Chondrocyte (in vitro differentiated cells): ENCODE measurements around the gene TUBA1A. TPM values are rescaled to one million over a fixed set of nuclear protein-coding genes. Genes with fewer than 3 reads are reported as not detected.
"Not testable (repeated sequence)": the region's sequence is repeated elsewhere in the genome, so short reads cannot be mapped to it uniquely, and the experiment has no call there.

Experiments used
- DNase-seq: peaks from one replicate; pipeline ENCODE4 v3.0.0; 2021; ENCODE audit warnings: mixed read lengths, low spot score
- H3K27ac Mint-ChIP-seq: one replicate; pipeline ENCODE4 v1.8.0; 2021; ENCODE audit warnings: mild to moderate bottlenecking, moderate library complexity, mixed read lengths; ENCODE audit not compliant: unreplicated experiment
- H3K27me3 Mint-ChIP-seq: 2 replicates; pipeline ENCODE4 v1.8.0; 2021; ENCODE audit warnings: low read depth, mixed read lengths
- H3K36me3 Mint-ChIP-seq: 2 replicates; pipeline ENCODE4 v1.8.0; 2021; ENCODE audit warnings: low read depth, mixed read lengths
- H3K4me1 Mint-ChIP-seq: 2 replicates; pipeline ENCODE4 v1.8.0; 2021; ENCODE audit warnings: low read depth, mild to moderate bottlenecking, mixed read lengths
- H3K4me3 Mint-ChIP-seq: one replicate; pipeline ENCODE4 v1.8.0; 2021; ENCODE audit warnings: mild to moderate bottlenecking, moderate library complexity, mixed read lengths; ENCODE audit not compliant: unreplicated experiment
- H3K9me3 Mint-ChIP-seq: 2 replicates; pipeline ENCODE4 v1.8.0; 2021; ENCODE audit warnings: low read depth, mixed read lengths
- total RNA-seq: library from RNA; stranded (reverse); gene quantifications from 3 replicates; pipeline ENCODE4 v1.2.1, GENCODE V29; 2021
- TF ChIP-seq, protein P1 (sequence below): fragments of 200-600 bp; sonication (generic); IDR thresholded peaks from 2 replicates; pipeline ENCODE4 v1.5.0; 2021; ENCODE audit warnings: antibody characterized with exemption, mild to moderate bottlenecking, moderate library complexity

Gene TUBA1A
- total RNA-seq, 1 donor from 2014 or later = 437 TPM

DNA sequence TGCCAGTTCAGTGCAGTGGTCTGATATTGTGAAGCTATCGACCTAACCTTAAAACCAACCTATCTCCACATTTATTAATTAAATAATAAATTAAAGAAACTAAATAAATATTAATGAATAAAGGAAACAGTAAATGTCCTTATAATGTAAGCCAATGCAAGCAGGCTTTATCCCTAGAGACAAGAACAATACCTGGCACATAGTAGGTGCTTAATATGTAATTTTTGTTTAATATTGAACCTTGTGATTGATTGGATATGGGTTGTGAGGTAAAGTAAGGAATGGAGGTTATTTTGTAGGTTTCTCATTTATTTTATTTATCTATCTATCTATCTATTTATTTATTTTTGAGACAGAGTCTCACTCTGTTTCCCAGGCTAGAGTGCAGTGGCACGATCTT, 49.9 kb downstream of the TUBA1A start:
- H3K4me3 Mint-ChIP-seq = no peak overlapping the region
- TF ChIP-seq, protein P1, sequence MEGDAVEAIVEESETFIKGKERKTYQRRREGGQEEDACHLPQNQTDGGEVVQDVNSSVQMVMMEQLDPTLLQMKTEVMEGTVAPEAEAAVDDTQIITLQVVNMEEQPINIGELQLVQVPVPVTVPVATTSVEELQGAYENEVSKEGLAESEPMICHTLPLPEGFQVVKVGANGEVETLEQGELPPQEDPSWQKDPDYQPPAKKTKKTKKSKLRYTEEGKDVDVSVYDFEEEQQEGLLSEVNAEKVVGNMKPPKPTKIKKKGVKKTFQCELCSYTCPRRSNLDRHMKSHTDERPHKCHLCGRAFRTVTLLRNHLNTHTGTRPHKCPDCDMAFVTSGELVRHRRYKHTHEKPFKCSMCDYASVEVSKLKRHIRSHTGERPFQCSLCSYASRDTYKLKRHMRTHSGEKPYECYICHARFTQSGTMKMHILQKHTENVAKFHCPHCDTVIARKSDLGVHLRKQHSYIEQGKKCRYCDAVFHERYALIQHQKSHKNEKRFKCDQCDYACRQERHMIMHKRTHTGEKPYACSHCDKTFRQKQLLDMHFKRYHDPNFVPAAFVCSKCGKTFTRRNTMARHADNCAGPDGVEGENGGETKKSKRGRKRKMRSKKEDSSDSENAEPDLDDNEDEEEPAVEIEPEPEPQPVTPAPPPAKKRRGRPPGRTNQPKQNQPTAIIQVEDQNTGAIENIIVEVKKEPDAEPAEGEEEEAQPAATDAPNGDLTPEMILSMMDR = no peak
- no peak for DNase-seq
- H3K27ac Mint-ChIP-seq = no peak overlapping the region
- H3K27me3 Mint-ChIP-seq = no peaks in the 10 kb centered on the region
- H3K36me3 Mint-ChIP-seq = no peaks in the 10 kb centered on the region
- H3K9me3 Mint-ChIP-seq = no peaks in the 10 kb centered on the region
- H3K4me1 Mint-ChIP-seq = no peaks in the 10 kb centered on the region

DNA sequence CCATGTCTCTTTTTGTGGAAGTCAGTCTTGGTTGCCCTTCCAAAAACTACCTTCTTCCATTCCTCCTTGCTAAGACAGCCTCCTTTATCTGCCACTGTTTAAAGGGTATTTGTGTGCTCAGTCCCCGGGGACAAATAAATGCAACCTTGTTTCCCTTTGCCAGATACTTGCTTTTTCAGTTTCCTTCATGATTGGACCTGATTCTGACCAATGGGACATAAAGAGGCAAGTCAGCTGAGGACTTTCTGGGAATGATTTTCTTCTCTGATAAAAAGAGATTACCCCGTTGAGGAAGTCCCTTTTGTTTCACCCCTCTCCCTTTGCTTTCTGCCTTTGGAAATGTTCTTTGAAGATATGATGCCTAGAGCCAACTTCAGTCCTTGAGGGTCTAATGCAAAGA, 50.3 kb downstream of the TUBA1A start:
- H3K27me3 Mint-ChIP-seq = no peaks in the 10 kb centered on the region
- TF ChIP-seq, protein P1 = no peak
- DNase-seq = no peak
- no peaks in the 10 kb centered on the region for H3K36me3 Mint-ChIP-seq
- no peak overlapping the region for H3K4me3 Mint-ChIP-seq
- H3K9me3 Mint-ChIP-seq = no peaks in the 10 kb centered on the region
- H3K4me1 Mint-ChIP-seq = peaks cover 2% of the 10 kb centered on the region
- no peak overlapping the region for H3K27ac Mint-ChIP-seq

DNA sequence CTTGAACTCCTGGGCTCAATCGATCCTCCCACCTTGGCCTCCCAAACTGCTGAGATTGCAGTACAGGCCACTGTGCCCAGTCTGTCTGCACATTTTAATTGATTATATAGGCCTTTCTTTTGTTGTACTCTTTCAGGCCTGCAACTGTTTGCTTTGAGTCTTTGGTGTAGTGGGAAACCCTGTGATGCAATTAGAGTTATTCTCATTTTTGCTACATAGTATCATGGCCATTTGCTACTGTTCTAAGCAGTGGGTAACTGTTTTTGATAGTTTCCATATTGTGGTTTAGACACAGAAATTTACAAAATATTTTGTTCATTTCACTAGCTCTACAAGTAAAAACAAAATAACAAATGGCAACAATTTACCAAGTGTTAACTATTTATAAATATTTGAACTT, 51.4 kb downstream of the TUBA1A start:
- H3K9me3 Mint-ChIP-seq = no peaks in the 10 kb centered on the region
- peaks cover 12% of the 10 kb centered on the region for H3K4me1 Mint-ChIP-seq
- DNase-seq = no peak
- TF ChIP-seq, protein P1 = no peak
- no peaks in the 10 kb centered on the region for H3K27me3 Mint-ChIP-seq
- no peak overlapping the region for H3K27ac Mint-ChIP-seq
- H3K36me3 Mint-ChIP-seq = no peaks in the 10 kb centered on the region
- H3K4me3 Mint-ChIP-seq = no peak overlapping the region

GRCh38 chr12:49136997-49137396, 51.9 kb downstream of the TUBA1A start:
- peaks cover 17% of the 10 kb centered on the region for H3K4me1 Mint-ChIP-seq
- H3K27me3 Mint-ChIP-seq, H3K4me3 Mint-ChIP-seq, H3K9me3 Mint-ChIP-seq, H3K27ac Mint-ChIP-seq, DNase-seq, H3K36me3 Mint-ChIP-seq: not testable (repeated sequence)

Other genes starting within 250 kb of the TUBA1A start
- gene ARF3, start 231.6 kb downstream of the TUBA1A start, total RNA-seq = 116 to 128 TPM (median 126 TPM) in 3 replicates
- gene WNT10B, start 217.3 kb downstream of the TUBA1A start, total RNA-seq = 0.25 to 0.39 TPM in 2 of 3 replicates, not detected in the other
- gene WNT1, start 210.8 kb downstream of the TUBA1A start, total RNA-seq = not detected in 3 replicates
- gene DDN, start 189.7 kb downstream of the TUBA1A start, total RNA-seq = 0.10 to 0.74 TPM (median 0.72 TPM) in 3 replicates
- 61.5 to 77.1 TPM (median 61.7 TPM) in 3 replicates for gene PRKAG1, start 170.3 kb downstream of the TUBA1A start, total RNA-seq
- gene KMT2D, start 128.3 kb downstream of the TUBA1A start, total RNA-seq = 65.4 to 73.8 TPM (median 70.7 TPM) in 3 replicates
- 0.64 to 0.95 TPM in 2 of 3 replicates, not detected in the other for gene RHEBL1, start 119.1 kb downstream of the TUBA1A start, total RNA-seq
- gene DHH, start 94.3 kb downstream of the TUBA1A start, total RNA-seq = 0.07 TPM in 1 of 3 replicates, not detected in the others
- 37.0 to 47.3 TPM (median 46.9 TPM) in 3 replicates for gene LMBR1L, start 78.2 kb downstream of the TUBA1A start, total RNA-seq
- 544 to 857 TPM (median 551 TPM) in 3 replicates for gene TUBA1B, start 57.7 kb downstream of the TUBA1A start, total RNA-seq
- 171 to 200 TPM (median 176 TPM) in 3 replicates for gene TUBA1C, start 76.0 kb upstream of the TUBA1A start, total RNA-seq
- not detected in 3 replicates for gene PRPH, start 106.1 kb upstream of the TUBA1A start, total RNA-seq
- 4.0 to 6.5 TPM (median 6.2 TPM) in 3 replicates for gene TROAP, start 134.2 kb upstream of the TUBA1A start, total RNA-seq
- gene C1QL4, start 148.1 kb upstream of the TUBA1A start, total RNA-seq = 0.33 to 0.60 TPM (median 0.46 TPM) in 3 replicates
- 0.36 to 1.1 TPM (median 0.50 TPM) in 3 replicates for gene DNAJC22, start 157.8 kb upstream of the TUBA1A start, total RNA-seq
- 24.1 to 26.2 TPM (median 24.2 TPM) in 3 replicates for gene SPATS2, start 178.4 kb upstream of the TUBA1A start, total RNA-seq